Naive thymus-derived CD4-positive, alpha-beta T cell (primary cell): Measurements from ENCODE around the gene DDX41. TPM values are rescaled to one million over a fixed set of nuclear protein-coding genes. Genes with fewer than 3 reads are reported as not detected.

Experiments
- ATAC-seq: fragments of 150-1000 bp; cut with Tn5 transposase; 2 replicates; pipeline ENCODE4 v1.10.0; 2021; ENCODE audit warnings: mild to moderate bottlenecking, moderate library complexity
- CTCF ChIA-PET: fragments of 350-600 bp; sonication (Branson Sonifier 250); formaldehyde crosslinking; loops from one replicate; lab custom pipeline; 2021; ENCODE audit warnings: antibody characterized with exemption; lab: Charles Lee
- POLR2A ChIA-PET: fragments of 350-600 bp; sonication (Branson Sonifier 250); formaldehyde crosslinking; loops from one replicate; lab custom pipeline; 2021; ENCODE audit warnings: antibody characterized with exemption, inconsistent platforms; lab: Charles Lee
- DNase-seq, 9 donors: peaks; one replicate each; pipeline versions ENCODE4 v3.0.0 to v3.0.0-alpha.2; 2020 to 2022; ENCODE audit warnings: mixed read lengths in 1 of 9
- H3K27ac ChIP-seq: one replicate; pipeline ENCODE4 v1.7.0; 2013; ENCODE audit warnings: mild to moderate bottlenecking, low read depth, low read length, moderate library complexity
- H3K27me3 ChIP-seq, 2 donors: one replicate each; pipeline ENCODE4 v1.7.0; 2013; ENCODE audit warnings: low read length in 2 of 2, mild to moderate bottlenecking in 2 of 2, moderate library complexity in 2 of 2; ENCODE audit not compliant: control insufficient read depth in 2 of 2, insufficient read depth in 2 of 2
- H3K36me3 ChIP-seq, 3 experiments: 1 replicate in 2 of 3; 2 replicates in 1 of 3; pipeline ENCODE4 v1.7.0; 2013; ENCODE audit warnings: low read length in 3 of 3, mild to moderate bottlenecking in 3 of 3, moderate library complexity in 1 of 3; ENCODE audit not compliant: insufficient read depth in 3 of 3, control insufficient read depth in 2 of 3
- H3K4me1 ChIP-seq, 2 donors: one replicate each; pipeline ENCODE4 v1.7.0; 2013; ENCODE audit warnings: low read length in 2 of 2, mild to moderate bottlenecking in 2 of 2, moderate library complexity in 1 of 2; ENCODE audit not compliant: control insufficient read depth in 2 of 2, insufficient read depth in 2 of 2
- H3K4me3 ChIP-seq: 2 replicates; pipeline ENCODE4 v1.7.0; 2013; ENCODE audit warnings: mild to moderate bottlenecking, low read length
- H3K9me3 ChIP-seq, 3 experiments: 1 replicate in 2 of 3; 2 replicates in 1 of 3; pipeline ENCODE4 v1.7.0; 2013; ENCODE audit warnings: low read length in 3 of 3; ENCODE audit not compliant: control insufficient read depth in 2 of 3
- H3K27ac Mint-ChIP-seq, 9 donors: one replicate each; pipeline ENCODE4 v1.8.0; 2020 to 2022; ENCODE audit warnings: mixed read lengths in 9 of 9, mild to moderate bottlenecking in 8 of 9, moderate library complexity in 5 of 9, inconsistent platforms in 2 of 9
- H3K27me3 Mint-ChIP-seq, 5 donors: one replicate each; pipeline ENCODE4 v1.8.0; 2021 to 2022; ENCODE audit warnings: mixed read lengths in 5 of 5, mild to moderate bottlenecking in 1 of 5
- H3K36me3 Mint-ChIP-seq, 5 donors: one replicate each; pipeline ENCODE4 v1.8.0; 2020 to 2022; ENCODE audit warnings: mixed read lengths in 5 of 5, mild to moderate bottlenecking in 3 of 5, inconsistent platforms in 1 of 5
- H3K4me1 Mint-ChIP-seq, 7 donors: one replicate each; pipeline ENCODE4 v1.8.0; 2020 to 2022; ENCODE audit warnings: mixed read lengths in 7 of 7, mild to moderate bottlenecking in 3 of 7, inconsistent platforms in 1 of 7
- H3K4me3 Mint-ChIP-seq, 10 donors: one replicate each; pipeline ENCODE4 v1.8.0; 2020 to 2022; ENCODE audit warnings: mild to moderate bottlenecking in 10 of 10, mixed read lengths in 10 of 10, moderate library complexity in 6 of 10, inconsistent platforms in 2 of 10
- H3K9me3 Mint-ChIP-seq, 11 donors: one replicate each; pipeline ENCODE4 v1.8.0; 2020 to 2022; ENCODE audit warnings: mixed read lengths in 11 of 11, mild to moderate bottlenecking in 4 of 11, inconsistent platforms in 1 of 11, moderate library complexity in 1 of 11
- intact Hi-C, 2 donors: fragments of 100-400 bp; cut with micrococcal nuclease; formaldehyde crosslinking; loops; one replicate each; pipeline ENCODE4 v1.15.1; 2023
- polyA plus RNA-seq, 2 donors: library from polyadenylated mRNA; unstranded; fragments of 300-500 nt; fragmentation: Illumina TruSeq; gene quantifications; one replicate each; pipeline ENCODE4 v1.2.3, GENCODE V29; 2021
- total RNA-seq, 6 experiments: library from RNA in 5 of 6; stranded (reverse) in 5 of 6; gene quantifications; 1 replicate in 5 of 6; 2 replicates in 1 of 6; pipeline ENCODE4 v1.2.3 and lab custom pipeline; 2021 to 2026

Gene DDX41
- total and polyA plus RNA-seq, 7 experiments from 2014 or later: 39.2 to 126 (median 71.8) TPM

- intact Hi-C loops: loop anchor here in 1 of 2 donors (10.0 kb wide), 1 partner anchor 525 kb away; the partner anchor contains the start of gene ZNF346
- peaks cover 0 to 16% (median 0%) of the 10 kb centered on the region in 3 experiments for H3K36me3 ChIP-seq
- H3K27ac ChIP-seq: no peak overlapping the region
- ATAC-seq (no peak), DNase-seq (no peak)
- CTCF ChIA-PET: no interaction called here
- no peaks in the 10 kb centered on the region for H3K9me3 Mint-ChIP-seq
- peaks cover 10 to 12% of the 10 kb centered on the region in 2 donors for H3K4me1 ChIP-seq
- POLR2A ChIA-PET: no interaction called here
- H3K9me3 ChIP-seq: no peaks in the 10 kb centered on the region
- peaks cover 0 to 11% (median 0%) of the 10 kb centered on the region in 5 donors for H3K36me3 Mint-ChIP-seq
- no peaks in the 10 kb centered on the region for H3K27me3 ChIP-seq
- H3K4me1 Mint-ChIP-seq: peaks cover 30 to 65% (median 49%) of the 10 kb centered on the region in 7 donors
- H3K4me3 ChIP-seq: no peak overlapping the region
- H3K27ac Mint-ChIP-seq: peak overlapping the region in 1 of 9 donors; percentile 0
- peak overlapping the region in 1 of 10 donors; percentile 20 for H3K4me3 Mint-ChIP-seq
- no peaks in the 10 kb centered on the region for H3K27me3 Mint-ChIP-seq
Observed at GRCh38 chr5:177550122-177550521, 33.4 kb upstream of the DDX41 start.

- ChIA-PET CTCF (no interaction called here), POLR2A (no interaction called here)
- peaks cover 24 to 70% (median 53%) of the 10 kb centered on the region in 7 donors for H3K4me1 Mint-ChIP-seq
- ATAC-seq (no peak), DNase-seq (no peak)
- no peak overlapping the region for H3K27ac Mint-ChIP-seq
- peaks cover 0 to 11% (median 0%) of the 10 kb centered on the region in 5 donors for H3K36me3 Mint-ChIP-seq
- H3K4me3 Mint-ChIP-seq: no peak overlapping the region
- intact Hi-C loops: no loop called here
- H3K4me1 ChIP-seq: peaks cover 8% of the 10 kb centered on the region in 2 donors
- H3K27me3 Mint-ChIP-seq: no peaks in the 10 kb centered on the region
- H3K27ac ChIP-seq: no peak overlapping the region
- no peaks in the 10 kb centered on the region for H3K9me3 ChIP-seq
- H3K4me3 ChIP-seq: no peak overlapping the region
- H3K27me3 ChIP-seq: no peaks in the 10 kb centered on the region
- peaks cover 0 to 10% (median 0%) of the 10 kb centered on the region in 3 experiments for H3K36me3 ChIP-seq
- H3K9me3 Mint-ChIP-seq: no peaks in the 10 kb centered on the region
Observed at GRCh38 chr5:177548495-177548894, 31.7 kb upstream of the DDX41 start.

- Histone ChIP-seq H3K4me3 (no peak overlapping the region), H3K27me3 (no peaks in the 10 kb centered on the region), H3K4me1 (peaks cover under 1% of the 10 kb centered on the region in 2 donors), H3K9me3 (no peaks in the 10 kb centered on the region), H3K27ac (no peak overlapping the region), H3K36me3 (peaks cover 0 to 10% (median 0%) of the 10 kb centered on the region in 3 experiments)
- ChIA-PET CTCF (no interaction called here), POLR2A (no interaction called here)
- Mint-ChIP-seq H3K27me3 (no peaks in the 10 kb centered on the region), H3K4me1 (peaks cover 18 to 68% (median 52%) of the 10 kb centered on the region in 7 donors), H3K9me3 (no peaks in the 10 kb centered on the region), H3K27ac (no peak overlapping the region), H3K36me3 (peaks cover 0 to 9% (median under 1%) of the 10 kb centered on the region in 5 donors), H3K4me3 (no peak overlapping the region)
- DNase-seq: no peak
- intact Hi-C loops: no loop called here
- no peak for ATAC-seq
Observed at GRCh38 chr5:177547736-177548135, 31.0 kb upstream of the DDX41 start.

GRCh38 chr5:177546258-177546741, 29.5 kb upstream of the DDX41 start:
- H3K4me1 ChIP-seq: no peaks in the 10 kb centered on the region
- no peaks in the 10 kb centered on the region for H3K9me3 ChIP-seq
- peaks cover 0 to 9% (median 3%) of the 10 kb centered on the region in 3 experiments for H3K36me3 ChIP-seq
- intact Hi-C loops: no loop called here
- DNase-seq: no peak
- Mint-ChIP-seq H3K27me3 (no peaks in the 10 kb centered on the region), H3K9me3 (no peaks in the 10 kb centered on the region), H3K4me3 (no peak overlapping the region), H3K4me1 (peaks cover 15 to 66% (median 45%) of the 10 kb centered on the region in 7 donors), H3K27ac (peak overlapping the region in 1 of 9 donors; percentile 55), H3K36me3 (peaks cover 0 to 10% (median 6%) of the 10 kb centered on the region in 5 donors)
- ChIA-PET POLR2A (no interaction called here), CTCF (no interaction called here)
- no peak overlapping the region for H3K27ac ChIP-seq
- no peak overlapping the region for H3K4me3 ChIP-seq
- ATAC-seq: peak; percentile 71
- H3K27me3 ChIP-seq: no peaks in the 10 kb centered on the region

- CTCF ChIA-PET: interaction anchor here (1.0 kb wide), 1 partner anchor 24 kb away, joined by 3 read pairs; no protein-coding TSS in a partner anchor
- Mint-ChIP-seq H3K9me3 (no peaks in the 10 kb centered on the region), H3K27ac (peak overlapping the region in 3 of 9 donors; percentile 47 to 75 (median 55)), H3K36me3 (peaks cover 0 to 10% (median 6%) of the 10 kb centered on the region in 5 donors), H3K4me3 (no peak overlapping the region), H3K27me3 (no peaks in the 10 kb centered on the region), H3K4me1 (peaks cover 16 to 66% (median 49%) of the 10 kb centered on the region in 7 donors)
- H3K36me3 ChIP-seq: peaks cover 0 to 5% (median 3%) of the 10 kb centered on the region in 3 experiments
- no peaks in the 10 kb centered on the region for H3K4me1 ChIP-seq
- H3K9me3 ChIP-seq: no peaks in the 10 kb centered on the region
- intact Hi-C loops: no loop called here
- no peaks in the 10 kb centered on the region for H3K27me3 ChIP-seq
- POLR2A ChIA-PET: no interaction called here
- peak; percentile 57 for ATAC-seq
- H3K4me3 ChIP-seq: no peak overlapping the region
- DNase-seq: no peak
- H3K27ac ChIP-seq: no peak overlapping the region
Observed at GRCh38 chr5:177545487-177546257, 28.9 kb upstream of the DDX41 start.

- no peak overlapping the region for H3K4me3 ChIP-seq
- H3K27me3 ChIP-seq: no peaks in the 10 kb centered on the region
- Mint-ChIP-seq H3K4me3 (no peak overlapping the region), H3K9me3 (no peaks in the 10 kb centered on the region), H3K27ac (peak overlapping the region in 2 of 9 donors; percentile 37 to 71), H3K36me3 (peaks cover 0 to 18% (median 10%) of the 10 kb centered on the region in 5 donors), H3K27me3 (no peaks in the 10 kb centered on the region), H3K4me1 (peaks cover 12 to 50% (median 36%) of the 10 kb centered on the region in 7 donors)
- CTCF ChIA-PET: no interaction called here
- intact Hi-C loops: no loop called here
- POLR2A ChIA-PET: no interaction called here
- H3K27ac ChIP-seq: no peak overlapping the region
- H3K36me3 ChIP-seq: peaks cover 0 to 18% (median 9%) of the 10 kb centered on the region in 3 experiments
- no peaks in the 10 kb centered on the region for H3K9me3 ChIP-seq
- H3K4me1 ChIP-seq: no peaks in the 10 kb centered on the region
- ATAC-seq (no peak), DNase-seq (no peak)
Observed at GRCh38 chr5:177542816-177543465, 26.2 kb upstream of the DDX41 start.
